Hair follicle dermal papilla cell (primary cell): ENCODE data around the gene ANXA4. TPM values are rescaled to one million over a fixed set of nuclear protein-coding genes. Genes with fewer than 3 reads are reported as not detected.

Source experiments
- small RNA-seq: library from RNA; depleted of rRNA; stranded (forward); fragments of <200 nt; gene quantifications from one replicate; pipeline ENCODE3, GENCODE V24; 2012
- total RNA-seq: library from RNA; depleted of rRNA; stranded (reverse); fragments of >200 nt; gene quantifications from 2 replicates; pipeline ENCODE4 v1.2.3, GENCODE V29; 2012

ANXA4 gene
- total RNA-seq, result 68.0 and 86.7 TPM in 2 replicates

DNA sequence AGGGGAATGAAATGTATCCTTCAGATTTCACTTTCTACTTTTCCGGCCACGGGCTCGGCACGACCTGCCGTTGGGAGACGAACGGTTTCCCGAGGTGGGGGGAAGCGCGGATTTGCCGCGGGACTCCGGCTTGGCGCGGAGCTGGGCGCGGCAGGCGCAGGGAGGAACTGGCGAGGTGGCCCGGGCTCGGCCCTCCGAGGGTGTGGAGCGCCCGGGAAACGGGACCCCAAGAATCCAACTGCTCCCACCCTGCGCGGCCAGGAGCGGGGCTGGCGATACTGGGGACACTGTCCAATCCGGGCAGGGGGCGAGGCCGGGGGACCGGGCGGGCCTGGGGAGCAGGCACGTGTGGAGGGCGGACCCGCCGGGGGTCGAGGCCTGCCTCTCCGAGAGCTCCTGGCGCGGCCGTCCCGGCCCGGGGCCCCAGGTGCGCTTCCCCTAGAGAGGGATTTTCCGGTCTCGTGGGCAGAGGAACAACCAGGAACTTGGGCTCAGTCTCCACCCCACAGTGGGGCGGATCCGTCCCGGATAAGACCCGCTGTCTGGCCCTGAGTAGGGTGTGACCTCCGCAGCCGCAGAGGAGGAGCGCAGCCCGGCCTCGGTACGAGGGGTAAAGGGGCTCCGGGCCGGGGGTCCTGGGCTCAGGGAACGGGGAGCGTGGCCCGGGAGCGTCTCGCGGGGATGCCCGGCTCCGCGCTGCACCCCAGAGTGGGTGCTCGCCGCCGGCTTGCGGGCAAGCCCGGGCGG lies at the start of gene ANXA4:
Gene ANXA4 (plus strand): TSS at position 560 of the 747 bp plus-strand sequence. CDS start 39,432 bp downstream, outside the sequence.

DNA sequence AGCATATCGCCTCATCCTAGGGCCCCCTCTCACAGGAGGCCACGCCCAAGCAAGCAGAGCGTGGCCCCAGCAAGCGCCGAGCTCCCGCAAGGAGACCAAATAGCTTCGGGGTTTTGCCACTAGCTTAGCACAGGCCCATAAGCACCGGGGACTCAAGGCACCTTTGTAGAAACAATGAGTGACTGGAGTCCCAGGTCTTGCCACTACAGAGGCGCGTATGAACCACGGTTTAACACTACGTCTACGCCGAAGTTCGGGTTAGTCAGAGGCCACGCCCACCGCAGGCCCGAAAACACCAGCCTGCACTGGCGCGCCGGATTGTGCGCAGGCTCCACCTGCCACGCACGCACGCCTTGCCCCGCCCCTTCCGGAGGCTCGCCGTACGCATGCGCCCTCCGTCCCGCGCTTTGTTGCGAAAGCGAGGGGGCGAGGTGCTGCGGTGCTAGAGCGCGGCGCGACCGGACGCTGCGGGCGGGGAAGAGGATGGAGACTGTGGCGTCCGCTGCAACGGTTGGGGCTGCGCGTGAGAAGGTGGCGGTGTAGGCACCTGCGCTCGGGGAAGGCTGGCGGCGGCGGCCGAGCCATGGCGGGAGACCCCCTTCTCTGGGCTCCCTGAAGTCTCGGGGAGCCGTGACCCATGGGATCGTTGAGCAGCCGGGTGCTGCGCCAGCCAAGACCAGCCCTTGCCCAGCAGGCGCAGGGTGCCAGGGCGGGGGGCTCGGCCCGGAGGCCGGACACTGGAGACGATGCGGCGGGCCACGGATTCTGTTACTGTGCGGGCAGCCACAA lies 87.5 kb downstream of the ANXA4 start, which contains the start of gene GMCL1:
Gene GMCL1 (plus strand): TSS at position 405 of the 789 bp plus-strand sequence. CDS start 233 bp downstream, at position 638.

Small RNA genes lying within 50 kb of the gene (small RNA-seq; reads per million reads assigned to genes)
- not detected for gene RPL23AP92

Other genes with a start within 250 kb of the ANXA4 start
- gene AAK1, start 98.4 kb upstream of the ANXA4 start, total RNA-seq, result 80.4 and 85.7 TPM in 2 replicates
- 7.5 and 9.1 TPM in 2 replicates for gene GMCL1, start 87.5 kb downstream of the ANXA4 start, total RNA-seq
- 22.8 and 27.6 TPM in 2 replicates for gene SNRNP27, start 151.8 kb downstream of the ANXA4 start, total RNA-seq
- 4.0 and 4.7 TPM in 2 replicates for gene MXD1, start 173.0 kb downstream of the ANXA4 start, total RNA-seq
- 0.12 and 0.32 TPM in 2 replicates for gene ASPRV1, start 219.5 kb downstream of the ANXA4 start, total RNA-seq